ENCODE measurements around the gene YY1.

- no peak for TF ChIP-seq CBX2 (IDR thresholded peaks at IDR 0.05; ENCODE audit: borderline replicate concordance, low read depth)
- no peak for TF ChIP-seq BHLHE40 (IDR thresholded peaks at IDR 0.05; ENCODE audit: low read depth, low read length)
- TF ChIP-seq CTCF (IDR thresholded peaks at IDR 0.05) = peak; percentile 76
These were observed 46.3 kb downstream of the YY1 start for GRCh38 chr14:100285021-100285912.

All from A549 (cell line).